HEK293 (cell line): Measurements from ENCODE around the gene TMEM232.

ENCODE experiments used
- CTCF ChIA-PET: fragments of 350-600 bp; formaldehyde crosslinking; extraction: SDS; loops from one replicate; lab custom pipeline; 2021; ENCODE audit warnings: antibody characterized with exemption; lab: Yijun Ruan, JAX
- POLR2A ChIA-PET: fragments of 300-600 bp; formaldehyde crosslinking; extraction: SDS; loops from one replicate; lab custom pipeline; 2020; ENCODE audit warnings: antibody characterized with exemption, inconsistent platforms; lab: Yijun Ruan, JAX
- H3K27ac ChIP-seq: fragments of 200-500 bp; sonication (Bioruptor generic); 2 replicates; pipeline ENCODE4 v1.5.1; 2014; ENCODE audit warnings: low read depth, low read length, control low read depth, inconsistent platforms; ENCODE audit errors: extremely low read depth
- H3K36me3 ChIP-seq, 2 experiments: fragments of 200-500 bp in 1 of 2; sonication (Bioruptor generic) in 1 of 2; 1 replicate in 1 of 2; 2 replicates in 1 of 2; pipeline ENCODE4 v1.5.1; 2014 to 2017; ENCODE audit warnings: inconsistent platforms in 2 of 2, low read length in 2 of 2; ENCODE audit not compliant: control insufficient read depth in 2 of 2, insufficient read depth in 1 of 2
- H3K4me1 ChIP-seq: fragments of 200-500 bp; sonication (Bioruptor generic); 2 replicates; pipeline ENCODE4 v1.5.1; 2014; ENCODE audit warnings: mild to moderate bottlenecking, low read length, inconsistent platforms; ENCODE audit not compliant: control insufficient read depth, insufficient read depth
- H3K4me3 ChIP-seq: 2 replicates; pipeline ENCODE4 v1.5.1; 2011; ENCODE audit warnings: low read depth, mild to moderate bottlenecking, control low read depth, low read length, moderate library complexity
- H3K9me3 ChIP-seq: fragments of 200-500 bp; sonication (Bioruptor generic); 2 replicates; pipeline ENCODE4 v1.5.1; 2014; ENCODE audit warnings: low read depth, low read length, inconsistent platforms; ENCODE audit not compliant: control insufficient read depth, insufficient read depth
- ATF2 ChIP-seq: fragments of 450-650 bp; formaldehyde crosslinking; IDR thresholded peaks from 2 replicates; pipeline ENCODE4 v1.5.1; 2016; ENCODE audit warnings: missing biosample characterization, missing genetic modification characterization, low read depth
- GLI4 ChIP-seq: fragments of 450-650 bp; formaldehyde crosslinking; IDR thresholded peaks from 2 replicates; pipeline ENCODE4 v1.5.1; 2016; ENCODE audit warnings: missing biosample characterization, missing genetic modification characterization
- HOXC10 ChIP-seq: sonication (generic); formaldehyde crosslinking; IDR thresholded peaks from 2 replicates; pipeline ENCODE4 v1.8.1; 2023; ENCODE audit warnings: mild to moderate bottlenecking, missing genetic modification reagents
- KLF7 ChIP-seq: fragments of 450-650 bp; formaldehyde crosslinking; IDR thresholded peaks from 2 replicates; pipeline ENCODE4 v1.5.1; 2016; ENCODE audit warnings: missing biosample characterization, missing genetic modification characterization, borderline replicate concordance
- PRDM10 ChIP-seq: fragments of 450-650 bp; formaldehyde crosslinking; IDR thresholded peaks from 2 replicates; pipeline ENCODE4 v1.5.1; 2016; ENCODE audit warnings: missing biosample characterization, missing genetic modification characterization
- SETDB1 ChIP-seq: IDR thresholded peaks from one replicate; pipeline ENCODE4 v1.6.1; 2017; ENCODE audit warnings: mild to moderate bottlenecking, low read length, moderate library complexity, mixed read lengths; ENCODE audit not compliant: insufficient read length
- ZBTB21 ChIP-seq: fragments of 450-650 bp; formaldehyde crosslinking; IDR thresholded peaks from 2 replicates; pipeline ENCODE4 v1.5.1; 2017; ENCODE audit warnings: missing biosample characterization, missing genetic modification characterization
- ZNF146 ChIP-seq: fragments of 450-650 bp; formaldehyde crosslinking; IDR thresholded peaks from 2 replicates; pipeline ENCODE4 v1.5.1; 2016; ENCODE audit warnings: missing biosample characterization, missing genetic modification characterization
- ZNF157 ChIP-seq: fragments of 450-650 bp; formaldehyde crosslinking; IDR thresholded peaks from 2 replicates; pipeline ENCODE4 v1.5.1; 2016; ENCODE audit warnings: missing biosample characterization, missing genetic modification characterization
- ZNF202 ChIP-seq: fragments of 450-650 bp; formaldehyde crosslinking; IDR thresholded peaks from 2 replicates; pipeline ENCODE4 v1.5.1; 2016; ENCODE audit warnings: missing biosample characterization, missing genetic modification characterization, borderline replicate concordance
- ZNF221 ChIP-seq: fragments of 450-650 bp; formaldehyde crosslinking; IDR thresholded peaks from 2 replicates; pipeline ENCODE4 v1.5.1; 2017; ENCODE audit warnings: missing biosample characterization, missing genetic modification characterization, borderline replicate concordance
- ZNF324 ChIP-seq: fragments of 450-650 bp; formaldehyde crosslinking; IDR thresholded peaks from 2 replicates; pipeline ENCODE4 v1.5.1; 2016; ENCODE audit warnings: missing biosample characterization, missing genetic modification characterization
- ZNF404 ChIP-seq: fragments of 450-650 bp; formaldehyde crosslinking; IDR thresholded peaks from 2 replicates; pipeline ENCODE4 v1.5.1; 2017; ENCODE audit warnings: missing biosample characterization, missing genetic modification characterization
- ZNF514 ChIP-seq: fragments of 450-650 bp; formaldehyde crosslinking; IDR thresholded peaks from 2 replicates; pipeline ENCODE4 v1.5.1; 2016; ENCODE audit warnings: missing biosample characterization, missing genetic modification characterization
- ZNF549 ChIP-seq: fragments of 450-650 bp; IDR thresholded peaks from 2 replicates; pipeline ENCODE4 v1.5.1; 2018; ENCODE audit warnings: missing biosample characterization, missing genetic modification characterization, mild to moderate bottlenecking, inconsistent platforms, moderate library complexity
- ZNF558 ChIP-seq: fragments of 450-650 bp; formaldehyde crosslinking; IDR thresholded peaks from 2 replicates; pipeline ENCODE4 v1.5.1; 2016; ENCODE audit warnings: missing biosample characterization, missing genetic modification characterization
- ZNF560 ChIP-seq: fragments of 450-650 bp; formaldehyde crosslinking; IDR thresholded peaks from 2 replicates; pipeline ENCODE4 v1.5.1; 2017; ENCODE audit warnings: missing biosample characterization, missing genetic modification characterization, borderline replicate concordance
- ZNF585B ChIP-seq: fragments of 450-650 bp; formaldehyde crosslinking; IDR thresholded peaks from 2 replicates; pipeline ENCODE4 v1.5.1; 2016; ENCODE audit warnings: missing biosample characterization, missing genetic modification characterization
- ZNF623 ChIP-seq: fragments of 450-650 bp; formaldehyde crosslinking; IDR thresholded peaks from 2 replicates; pipeline ENCODE4 v1.5.1; 2016; ENCODE audit warnings: missing biosample characterization, missing genetic modification characterization
- ZNF76 ChIP-seq: fragments of 450-650 bp; formaldehyde crosslinking; IDR thresholded peaks from 2 replicates; pipeline ENCODE4; 2016; ENCODE audit warnings: low read depth, missing biosample characterization, missing genetic modification characterization, borderline replicate concordance
- TF ChIP-seq, protein P1 (sequence below): fragments of 450-650 bp; IDR thresholded peaks from 2 replicates; pipeline ENCODE4 v1.5.1; 2018; ENCODE audit warnings: missing biosample characterization, missing genetic modification characterization

The TMEM232 gene

DNA sequence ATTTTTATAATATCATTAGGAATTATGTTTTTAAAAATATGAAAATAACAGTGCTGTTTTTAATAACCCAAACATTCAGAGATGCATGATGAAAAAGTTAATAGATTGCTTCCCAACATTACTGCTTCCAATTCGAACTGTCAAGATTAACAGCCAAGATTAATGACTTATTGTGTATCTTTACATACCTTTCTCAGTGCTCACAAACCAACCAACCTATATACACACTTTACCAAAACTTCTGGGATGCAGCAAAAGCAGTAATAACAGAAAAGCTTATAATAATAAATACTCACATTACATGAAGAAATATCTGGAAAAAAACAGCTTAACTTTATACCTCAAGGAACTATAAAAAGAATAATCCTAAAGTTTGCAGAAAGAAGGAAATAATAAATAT is 82.1 kb downstream of the TMEM232 start:
- TF ChIP-seq ZNF76 = no peak
- TF ChIP-seq ZNF324 (tag by site-specific recombination) = no peak
- CTCF ChIA-PET = no interaction called here

GRCh38 chr5:110638970-110639902 is 87.2 kb downstream of the TMEM232 start:
- Histone ChIP-seq H3K4me1 (no peaks in the 10 kb centered on the region), H3K36me3 (no peaks in the 10 kb centered on the region), H3K9me3 (no peaks in the 10 kb centered on the region), H3K27ac (no peak overlapping the region), H3K4me3 (no peak overlapping the region)
- TF ChIP-seq SETDB1 (no peak), ZNF558 (tag by site-specific recombination) (no peak), ZNF404 (tag by site-specific recombination) (no peak)
- ChIA-PET CTCF (interaction anchor here (0.6 to 1.0 kb wide), 2 partner anchors 10 to 227 kb away, joined by 3 to 4 read pairs; no protein-coding TSS in a partner anchor), POLR2A (no interaction called here)

More for the DNA sequence above, 82.1 kb downstream of the TMEM232 start:
- H3K9me3 ChIP-seq = no peaks in the 10 kb centered on the region
- no peaks in the 10 kb centered on the region for H3K36me3 ChIP-seq
- no peak overlapping the region for H3K27ac ChIP-seq
- H3K4me3 ChIP-seq = no peak overlapping the region
- H3K4me1 ChIP-seq = no peaks in the 10 kb centered on the region
- POLR2A ChIA-PET = no interaction called here

DNA sequence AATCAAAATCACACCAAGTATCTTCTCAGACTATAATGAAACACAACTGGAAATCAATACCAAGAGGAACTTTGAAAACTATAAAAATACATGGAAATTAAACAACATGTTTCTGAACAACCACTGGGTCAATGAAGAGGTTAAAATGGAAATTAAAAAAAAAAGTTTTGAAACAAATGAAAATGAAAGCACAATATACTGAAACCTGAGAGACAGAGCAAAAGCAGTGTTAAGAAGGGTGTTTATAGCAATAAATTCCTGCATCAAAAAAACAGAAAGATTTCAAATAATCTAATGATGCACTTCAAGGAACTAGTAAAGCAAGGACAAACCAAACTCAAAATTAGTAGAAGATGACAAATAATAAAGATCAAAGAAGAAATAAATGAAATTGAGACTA is 92.0 kb downstream of the TMEM232 start:
- Histone ChIP-seq H3K9me3 (no peaks in the 10 kb centered on the region), H3K4me1 (no peaks in the 10 kb centered on the region), H3K27ac (no peak overlapping the region), H3K4me3 (no peak overlapping the region), H3K36me3 (no peaks in the 10 kb centered on the region)
- no peak for TF ChIP-seq ZNF157 (tag by site-specific recombination)
- TF ChIP-seq PRDM10 (tag by site-specific recombination) = no peak
- TF ChIP-seq ZNF146 = no peak
- no peak for TF ChIP-seq ZNF324 (tag by site-specific recombination)
- no peak for TF ChIP-seq ZNF549
- no peak for TF ChIP-seq ZNF221
- TF ChIP-seq GLI4 = no peak
- no peak for TF ChIP-seq ZNF623 (tag by site-specific recombination)
- TF ChIP-seq ZNF202 (tag by site-specific recombination) = no peak
- TF ChIP-seq HOXC10 = no peak
- TF ChIP-seq ATF2 (tag by site-specific recombination) = no peak
- no peak for TF ChIP-seq KLF7 (tag by site-specific recombination)
- TF ChIP-seq, protein P1, sequence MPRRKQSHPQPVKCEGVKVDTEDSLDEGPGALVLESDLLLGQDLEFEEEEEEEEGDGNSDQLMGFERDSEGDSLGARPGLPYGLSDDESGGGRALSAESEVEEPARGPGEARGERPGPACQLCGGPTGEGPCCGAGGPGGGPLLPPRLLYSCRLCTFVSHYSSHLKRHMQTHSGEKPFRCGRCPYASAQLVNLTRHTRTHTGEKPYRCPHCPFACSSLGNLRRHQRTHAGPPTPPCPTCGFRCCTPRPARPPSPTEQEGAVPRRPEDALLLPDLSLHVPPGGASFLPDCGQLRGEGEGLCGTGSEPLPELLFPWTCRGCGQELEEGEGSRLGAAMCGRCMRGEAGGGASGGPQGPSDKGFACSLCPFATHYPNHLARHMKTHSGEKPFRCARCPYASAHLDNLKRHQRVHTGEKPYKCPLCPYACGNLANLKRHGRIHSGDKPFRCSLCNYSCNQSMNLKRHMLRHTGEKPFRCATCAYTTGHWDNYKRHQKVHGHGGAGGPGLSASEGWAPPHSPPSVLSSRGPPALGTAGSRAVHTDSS (tag by site-specific recombination) = no peak
- no peak for TF ChIP-seq ZNF514
- no peak for TF ChIP-seq ZNF560 (tag by site-specific recombination)
- TF ChIP-seq ZNF585B = no peak
- no peak for TF ChIP-seq ZBTB21 (tag by site-specific recombination)
- ChIA-PET CTCF (no interaction called here), POLR2A (no interaction called here)
